Transverse colon (tissue), 4 donors: ENCODE data around the gene ACTR1A.

Experiments used
- CTCF ChIP-seq, 5 experiments: fragments of 200-600 bp in 3 of 5; fragments of 450-650 bp in 2 of 5; sonication (generic) in 3 of 5; IDR thresholded peaks; 1 replicate in 2 of 5; 2 replicates in 3 of 5; pipeline ENCODE4 v1.5.1; 2016 to 2017; ENCODE audit warnings: antibody characterized with exemption in 5 of 5, inconsistent platforms in 3 of 5, mild to moderate bottlenecking in 2 of 5, moderate library complexity in 1 of 5
- EP300 ChIP-seq: sonication (generic); formaldehyde crosslinking; IDR thresholded peaks from one replicate; pipeline ENCODE4 v1.6.1; 2017; ENCODE audit warnings: antibody characterized with exemption, low read depth
- POLR2A ChIP-seq: fragments of 450-650 bp; IDR thresholded peaks from one replicate; pipeline ENCODE4 v1.6.1; 2016; ENCODE audit warnings: antibody characterized with exemption, mild to moderate bottlenecking, moderate library complexity
- POLR2AphosphoS5 ChIP-seq, 3 donors: sonication (generic); formaldehyde crosslinking; IDR thresholded peaks; one replicate each; pipeline ENCODE4 v1.6.1; 2016; ENCODE audit warnings: antibody characterized with exemption in 3 of 3

GRCh38 chr10:102492344-102492939, 10.1 kb downstream of the ACTR1A start:
- TF ChIP-seq CTCF (IDR thresholded peaks at IDR 0.05) (no peak), POLR2A (no peak), EP300 (no peak), POLR2AphosphoS5 (IDR thresholded peaks at IDR 0.05) (no peak)
